ENCODE results near the gene EGLN2. TPM values are rescaled to one million over a fixed set of nuclear protein-coding genes. Genes with fewer than 3 reads are reported as not detected.

The EGLN2 gene
- total RNA-seq: 60.1 and 71.8 TPM in 2 replicates

DNA sequence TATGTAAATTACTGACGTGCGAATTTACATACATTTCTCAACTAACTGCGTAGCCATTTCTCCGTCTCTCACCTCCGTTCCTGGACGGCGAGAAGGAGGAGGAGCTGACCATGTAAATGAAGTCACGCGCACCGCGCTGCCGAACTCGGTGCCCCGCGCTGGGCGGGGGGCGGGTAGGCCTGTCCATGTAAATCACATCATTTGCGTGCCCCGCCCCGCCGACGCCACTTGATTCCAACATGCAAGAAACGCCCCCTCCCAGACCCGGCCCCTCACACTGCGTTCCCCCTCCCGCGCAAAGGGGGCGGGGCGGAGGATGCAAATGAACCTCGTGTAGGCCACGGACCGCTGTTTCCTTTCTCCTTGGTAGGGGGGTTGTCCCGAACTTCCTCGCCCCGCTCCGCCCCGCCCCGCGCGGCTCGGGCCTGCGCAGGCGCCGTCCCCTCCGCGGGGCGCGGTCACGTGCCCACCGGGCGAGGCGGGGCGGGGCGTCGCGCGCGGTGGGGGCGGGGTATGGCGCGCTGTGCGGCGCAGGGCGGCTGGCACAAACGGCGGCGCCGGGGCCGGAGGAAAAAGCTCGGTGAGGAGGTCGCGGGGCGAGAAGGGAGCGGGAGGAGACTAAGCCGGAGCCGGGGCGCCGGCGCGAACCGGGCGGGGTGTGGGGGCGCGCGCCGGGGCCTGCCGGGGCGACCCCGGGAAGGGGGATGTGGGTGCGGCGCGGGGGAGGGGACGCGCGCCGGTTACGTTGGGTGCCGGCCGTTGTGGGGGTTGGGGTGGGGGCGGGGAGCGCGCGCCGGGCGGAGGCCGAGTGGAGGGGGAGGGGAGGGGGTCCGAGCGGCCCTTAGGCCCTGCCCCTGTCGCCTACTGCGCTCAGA, at the start of gene EGLN2:
Gene EGLN2, plus strand, starts transcription at position 509 of the 875 bp plus-strand sequence. CDS start 1,382 bp downstream, outside the sequence.

DNA sequence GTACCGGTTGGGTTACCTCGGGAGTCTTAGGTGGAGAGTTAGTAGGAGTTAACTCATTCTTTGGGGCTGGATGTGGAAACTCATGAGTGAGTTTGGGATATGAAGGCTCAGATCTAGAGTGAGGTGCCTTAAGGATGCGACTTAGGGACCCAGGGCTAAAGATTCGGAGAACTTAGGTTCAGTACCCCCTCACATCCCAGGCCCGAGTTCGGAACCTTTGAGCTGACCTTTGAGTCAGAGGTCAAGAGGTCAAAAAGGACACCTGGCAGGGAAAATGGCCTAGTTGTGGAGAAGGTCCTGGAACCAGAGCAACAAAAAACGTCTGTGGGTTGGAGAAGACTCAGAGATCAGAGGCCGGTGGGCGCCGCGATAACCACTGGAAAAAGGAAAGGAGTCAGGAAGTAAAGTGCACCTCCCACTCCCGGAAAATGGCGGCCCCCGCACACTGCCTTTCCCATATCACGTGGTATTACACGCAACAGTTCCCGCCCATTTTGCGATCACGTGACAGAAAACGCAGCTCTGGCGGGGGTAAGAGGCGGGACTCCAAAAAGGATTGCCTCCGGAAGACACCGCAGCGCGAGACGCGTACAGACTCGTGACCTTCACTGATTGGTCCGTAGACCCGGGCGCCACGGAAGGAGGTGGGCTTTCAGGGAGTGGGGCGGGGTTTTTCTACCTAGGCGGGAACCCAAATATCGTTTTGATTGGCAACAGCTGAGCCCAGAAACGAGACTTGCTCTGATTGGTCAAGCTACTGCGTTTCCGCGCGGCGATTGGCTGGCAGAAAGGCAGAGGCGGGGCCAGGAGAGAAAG, 48.7 kb upstream of the EGLN2 start, which contains the start of gene ACTMAP:
Gene ACTMAP, minus strand, starts transcription at position 420 of the 816 bp plus-strand sequence. CDS start 674 bp downstream, outside the sequence.

DNA sequence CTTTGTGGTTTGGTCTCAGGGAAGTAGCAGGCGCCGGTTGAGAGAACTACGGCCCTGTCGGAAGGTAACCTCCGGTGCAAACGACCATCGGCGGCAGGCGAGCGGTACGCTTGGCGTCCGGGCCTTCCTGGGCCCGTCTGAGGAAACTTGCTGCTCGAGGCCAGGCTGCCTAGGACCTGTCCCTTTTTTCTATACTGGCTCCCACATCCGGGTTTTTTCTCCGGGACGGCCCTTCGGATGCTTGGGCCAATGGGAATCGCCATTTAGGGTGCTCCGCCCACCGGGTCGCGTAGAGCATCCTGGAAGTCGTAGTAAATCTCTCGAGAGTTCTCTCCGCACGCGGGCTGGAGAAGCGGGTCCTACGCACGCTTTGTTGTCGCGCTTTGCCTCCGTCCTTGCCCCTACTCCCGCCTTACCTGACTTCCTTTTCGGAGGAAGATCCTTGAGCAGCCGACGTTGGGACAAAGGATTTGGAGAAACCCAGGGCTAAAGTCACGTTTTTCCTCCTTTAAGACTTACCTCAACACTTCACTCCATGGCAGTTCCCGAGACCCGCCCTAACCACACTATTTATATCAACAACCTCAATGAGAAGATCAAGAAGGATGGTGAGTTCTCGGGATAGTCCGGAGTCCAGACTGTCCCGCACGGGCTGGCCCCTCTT, 48.0 kb upstream of the EGLN2 start, which contains the start of gene SNRPA:
Gene SNRPA, plus strand, starts transcription at position 330 of the 664 bp plus-strand sequence. Its CDS starts 206 bp downstream, at position 536.

DNA sequence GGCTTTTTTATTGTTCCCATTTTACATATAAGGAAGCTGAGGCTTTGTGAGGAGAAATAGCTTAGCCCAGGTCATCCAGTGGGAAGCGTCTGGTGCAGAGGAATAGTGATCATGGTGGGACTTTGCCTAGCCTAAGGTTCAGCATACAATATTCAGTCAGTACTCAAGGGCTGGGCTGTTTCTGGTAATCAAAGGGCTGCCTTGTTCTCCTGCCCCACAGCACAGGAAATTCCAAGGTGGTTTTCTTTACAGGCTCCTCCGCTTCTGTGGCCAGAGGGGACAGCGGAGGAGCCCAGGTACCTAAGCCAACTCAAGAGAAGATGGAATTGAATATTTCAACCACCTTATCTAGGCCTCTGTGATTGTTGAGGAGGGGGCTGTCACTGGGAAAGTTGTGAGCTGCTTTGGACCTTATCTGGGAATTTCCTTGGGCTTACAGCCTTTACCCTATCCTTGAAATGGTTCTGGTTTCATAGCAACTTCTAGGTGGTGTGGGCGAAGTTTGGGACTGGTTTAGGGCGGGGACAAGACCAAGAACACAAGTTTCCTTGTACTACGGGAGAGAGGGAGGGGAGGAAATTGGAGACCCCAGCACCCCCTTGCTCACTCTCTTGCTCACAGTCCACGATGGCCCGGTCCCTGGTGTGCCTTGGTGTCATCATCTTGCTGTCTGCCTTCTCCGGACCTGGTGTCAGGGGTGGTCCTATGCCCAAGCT, 23.9 kb upstream of the EGLN2 start, which contains the start of gene MIA:
Gene MIA, plus strand, starts transcription at position 606 of the 716 bp plus-strand sequence. Its CDS starts 22 bp downstream, at position 628.

DNA sequence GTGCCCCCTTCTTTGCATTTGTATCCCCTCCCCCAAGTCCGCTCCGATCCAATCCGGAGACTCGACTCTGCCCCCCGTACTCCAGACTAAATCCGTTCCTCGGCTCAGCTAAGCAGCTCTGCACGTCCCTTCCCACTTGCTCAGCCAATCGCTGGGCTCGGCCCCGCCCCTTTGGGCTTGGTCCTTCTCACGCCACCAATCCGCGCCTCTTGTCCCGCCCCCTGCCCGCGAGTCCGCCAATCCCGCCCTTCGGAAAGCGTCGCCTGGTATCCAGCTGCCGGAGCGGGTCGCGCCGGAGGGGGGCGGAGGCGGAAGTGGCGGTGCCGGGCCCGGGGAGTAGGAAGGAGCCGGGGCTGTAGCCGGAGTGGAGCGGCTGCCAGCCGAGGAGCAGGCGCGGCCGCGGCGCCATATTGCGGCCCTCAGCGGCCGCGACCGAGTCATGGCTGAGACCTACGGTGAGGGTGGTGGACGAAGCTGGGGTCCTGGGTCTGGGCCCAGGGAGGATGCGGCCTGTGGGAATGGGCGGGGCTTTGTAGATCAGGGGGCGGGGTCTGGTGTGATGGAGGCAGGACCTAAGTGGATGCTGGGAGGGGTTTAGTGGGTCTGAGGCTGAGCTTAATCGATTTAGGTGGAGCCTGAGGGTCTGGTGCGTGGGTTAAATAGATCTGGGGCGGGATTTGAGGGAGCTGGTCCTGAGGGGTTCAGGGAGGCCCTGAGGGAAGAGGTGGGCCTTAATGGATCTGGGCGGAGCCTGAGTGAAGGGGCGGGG, 20.9 kb upstream of the EGLN2 start, which contains the start of gene RAB4B:
Gene RAB4B, plus strand, starts transcription at position 311 of the 769 bp plus-strand sequence. Its CDS starts 129 bp downstream, at position 440.

DNA sequence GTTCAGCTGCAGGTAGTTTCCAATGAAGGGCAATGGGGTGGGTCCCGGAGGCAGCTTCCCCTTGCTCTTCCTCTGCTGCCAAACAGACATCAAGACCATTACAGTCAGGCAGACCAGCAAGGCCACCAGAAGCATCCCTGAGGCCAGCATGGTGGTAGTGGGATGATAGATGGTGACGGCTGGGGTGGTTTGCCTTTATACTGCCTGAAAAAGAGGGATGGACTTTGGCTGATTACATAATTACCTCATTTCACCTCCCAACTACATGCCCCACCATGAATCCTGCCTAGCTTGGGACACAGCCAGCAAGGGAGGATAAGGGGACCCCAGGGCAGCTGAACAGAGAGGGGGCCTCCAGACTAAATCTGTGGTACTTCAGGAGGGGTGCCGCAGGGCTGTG, 51.3 kb downstream of the EGLN2 start, which contains the start of gene CYP2A6:
Gene CYP2A6, minus strand, starts transcription at position 171 of the 400 bp plus-strand sequence. Its CDS starts 21 bp downstream, at position 150.

Other genes starting within 250 kb of the EGLN2 start
- 30.6 and 44.4 TPM in 2 replicates for gene SHKBP1, start 222.3 kb upstream of the EGLN2 start, total RNA-seq
- gene LTBP4, start 197.8 kb upstream of the EGLN2 start, total RNA-seq: 44.7 and 62.8 TPM in 2 replicates
- 38.6 and 39.3 TPM in 2 replicates for gene NUMBL, start 108.5 kb upstream of the EGLN2 start, total RNA-seq
- gene COQ8B, start 82.3 kb upstream of the EGLN2 start, total RNA-seq: 44.7 and 48.7 TPM in 2 replicates
- 40.1 and 52.2 TPM in 2 replicates for gene ITPKC, start 82.1 kb upstream of the EGLN2 start, total RNA-seq
- 0.79 and 1.7 TPM in 2 replicates for gene ACTMAP, start 48.7 kb upstream of the EGLN2 start, total RNA-seq
- gene SNRPA, start 48.0 kb upstream of the EGLN2 start, total RNA-seq: 36.1 and 61.5 TPM in 2 replicates
- 0.79 TPM in 1 of 2 replicates, not detected in the other for gene MIA, start 23.7 kb upstream of the EGLN2 start, total RNA-seq
- gene RAB4B, start 20.9 kb upstream of the EGLN2 start, total RNA-seq: 10.2 and 16.7 TPM in 2 replicates
- gene CYP2A6, start 51.3 kb downstream of the EGLN2 start, total RNA-seq: not detected in 2 replicates
- gene CYP2A7, start 83.0 kb downstream of the EGLN2 start, total RNA-seq: not detected in 2 replicates
- not detected in 2 replicates for gene CYP2B6, start 192.1 kb downstream of the EGLN2 start, total RNA-seq